Measurements from ENCODE around the gene TGFBR3. TPM values are rescaled to one million over a fixed set of nuclear protein-coding genes. Genes with fewer than 3 reads are reported as not detected.

The TGFBR3 gene
- total and polyA plus RNA-seq, 7 donors = 5.1 to 24.5 (median 8.9) TPM

- H3K27ac ChIP-seq = no peak overlapping the region
- 73 to 91% (median 81%) methylated on average over 2 of the region's 2 CpGs for WGBS, 3 donors
- intact Hi-C loops (cut with DNase I) = loop anchor here in 1 of 2 donors (5.0 kb wide), 1 partner anchor 45 kb away; no protein-coding TSS in a partner anchor
- no peaks in the 10 kb centered on the region for H3K36me3 ChIP-seq (ENCODE audit: insufficient read depth in 1 of 2, low read depth in 1 of 2)
- no peaks in the 10 kb centered on the region for H3K27me3 ChIP-seq (ENCODE audit: insufficient read depth in 3 of 3, low read length in 2 of 3)
- no peak for TF ChIP-seq CTCF (IDR thresholded peaks at IDR 0.05)
- H3K4me3 ChIP-seq = no peak overlapping the region
- no peak for ATAC-seq
- H3K9me3 ChIP-seq = no peaks in the 10 kb centered on the region
- H3K4me1 ChIP-seq = peaks cover 37% of the 10 kb centered on the region
- DNase-seq = no peak
Observed at GRCh38 chr1:91752324-91752723, 133.6 kb downstream of the TGFBR3 start.

- 7 to 16% (median 13%) methylated on average over 3 of the region's 3 CpGs for WGBS, 3 donors
- H3K27me3 ChIP-seq (ENCODE audit: insufficient read depth in 3 of 3, low read length in 2 of 3) = no peaks in the 10 kb centered on the region
- intact Hi-C loops (cut with DNase I) = loop anchor here in 1 of 2 donors (5.0 kb wide), 1 partner anchor 46 kb away; no protein-coding TSS in a partner anchor
- no peak overlapping the region for H3K4me3 ChIP-seq
- peaks cover 37% of the 10 kb centered on the region for H3K4me1 ChIP-seq
- peak; percentile 40 to 65 for DNase-seq
- no peaks in the 10 kb centered on the region for H3K9me3 ChIP-seq
- TF ChIP-seq CTCF (IDR thresholded peaks at IDR 0.05) = no peak
- H3K27ac ChIP-seq = no peak overlapping the region
- no peaks in the 10 kb centered on the region for H3K36me3 ChIP-seq (ENCODE audit: insufficient read depth in 1 of 2, low read depth in 1 of 2)
- peak; percentile 62 to 83 (median 78) for ATAC-seq
Observed at GRCh38 chr1:91751275-91751674, 134.7 kb downstream of the TGFBR3 start.

GRCh38 chr1:91750398-91750996 lies 135.5 kb downstream of the TGFBR3 start:
- Histone ChIP-seq H3K27me3 (ENCODE audit: insufficient read depth in 3 of 3, low read length in 2 of 3) (no peaks in the 10 kb centered on the region), H3K27ac (peak overlapping the region; percentile 33), H3K4me1 (peaks cover 39% of the 10 kb centered on the region), H3K4me3 (no peak overlapping the region), H3K9me3 (no peaks in the 10 kb centered on the region), H3K36me3 (ENCODE audit: insufficient read depth in 1 of 2, low read depth in 1 of 2) (no peaks in the 10 kb centered on the region)
- intact Hi-C loops (cut with DNase I) = loop anchor here in 1 of 2 donors (5.0 kb wide), 1 partner anchor 47 kb away; no protein-coding TSS in a partner anchor
- 44 to 62% (median 48%) methylated on average over 4 of the region's 4 CpGs for WGBS, 3 donors
- no peak for DNase-seq
- no peak for TF ChIP-seq CTCF (IDR thresholded peaks at IDR 0.05)
- ATAC-seq = peak in 2 of 4 donors; percentile 38 to 39

- no peak for TF ChIP-seq CTCF (IDR thresholded peaks at IDR 0.05)
- H3K4me1 ChIP-seq = peaks cover 43% of the 10 kb centered on the region
- H3K9me3 ChIP-seq = no peaks in the 10 kb centered on the region
- H3K27me3 ChIP-seq (ENCODE audit: insufficient read depth in 3 of 3, low read length in 2 of 3) = no peaks in the 10 kb centered on the region
- H3K27ac ChIP-seq = peak overlapping the region; percentile 33
- H3K4me3 ChIP-seq = no peak overlapping the region
- WGBS, 3 donors = 39 to 62% (median 40%) methylated on average over 6 of the region's 6 CpGs
- no peak for DNase-seq
- no peaks in the 10 kb centered on the region for H3K36me3 ChIP-seq (ENCODE audit: insufficient read depth in 1 of 2, low read depth in 1 of 2)
- intact Hi-C loops (cut with DNase I) = loop anchor here in 1 of 2 donors (5.0 kb wide), 1 partner anchor 47 kb away; no protein-coding TSS in a partner anchor
- ATAC-seq = peak in 2 of 4 donors; percentile 24 to 49
Observed at GRCh38 chr1:91749788-91750231, 136.1 kb downstream of the TGFBR3 start.

Measured in psoas muscle (tissue), 8 donors.